HEK293 (cell line): Measurements from ENCODE around the gene AGRN.

ENCODE experiments used
- EGR2 ChIP-seq: fragments of 450-650 bp; formaldehyde crosslinking; IDR thresholded peaks from 2 replicates; pipeline ENCODE4 v1.5.1; 2016; ENCODE audit warnings: low read depth, missing biosample characterization, missing genetic modification characterization
- PRDM2 ChIP-seq: fragments of 450-650 bp; formaldehyde crosslinking; IDR thresholded peaks from 2 replicates; pipeline ENCODE4 v1.5.1; 2016; ENCODE audit warnings: missing biosample characterization, missing genetic modification characterization, borderline replicate concordance
- SCRT1 ChIP-seq: fragments of 450-650 bp; formaldehyde crosslinking; IDR thresholded peaks from 2 replicates; pipeline ENCODE4 v1.5.1; 2016; ENCODE audit warnings: missing biosample characterization, missing genetic modification characterization, borderline replicate concordance
- WT1 ChIP-seq: fragments of 450-650 bp; formaldehyde crosslinking; IDR thresholded peaks from 2 replicates; pipeline ENCODE4 v1.5.1; 2016; ENCODE audit warnings: missing biosample characterization, missing genetic modification characterization
- YY1 ChIP-seq: fragments of 450-650 bp; formaldehyde crosslinking; IDR thresholded peaks from 2 replicates; pipeline ENCODE4 v1.5.1; 2018; ENCODE audit warnings: missing biosample characterization, missing genetic modification characterization
- YY2 ChIP-seq: fragments of 450-650 bp; formaldehyde crosslinking; IDR thresholded peaks from 2 replicates; pipeline ENCODE4 v1.5.1; 2016; ENCODE audit warnings: missing biosample characterization, missing genetic modification characterization
- ZBTB10 ChIP-seq: fragments of 450-650 bp; formaldehyde crosslinking; IDR thresholded peaks from 2 replicates; pipeline ENCODE4 v1.5.1; 2016; ENCODE audit warnings: missing biosample characterization, missing genetic modification characterization
- ZBTB17 ChIP-seq: fragments of 450-650 bp; formaldehyde crosslinking; IDR thresholded peaks from 2 replicates; pipeline ENCODE4 v1.5.1; 2016; ENCODE audit warnings: missing biosample characterization, missing genetic modification characterization
- ZBTB21 ChIP-seq: fragments of 450-650 bp; formaldehyde crosslinking; IDR thresholded peaks from 2 replicates; pipeline ENCODE4 v1.5.1; 2017; ENCODE audit warnings: missing biosample characterization, missing genetic modification characterization
- ZBTB8A ChIP-seq: fragments of 450-650 bp; formaldehyde crosslinking; IDR thresholded peaks from 2 replicates; pipeline ENCODE4 v1.5.1; 2016; ENCODE audit warnings: missing biosample characterization, missing genetic modification characterization
- ZNF24 ChIP-seq: fragments of 450-650 bp; formaldehyde crosslinking; IDR thresholded peaks from 2 replicates; pipeline ENCODE4 v1.5.1; 2016; ENCODE audit warnings: missing biosample characterization, missing genetic modification characterization
- ZNF311 ChIP-seq: fragments of 450-650 bp; formaldehyde crosslinking; IDR thresholded peaks from 2 replicates; pipeline ENCODE4 v1.5.1; 2017; ENCODE audit warnings: missing biosample characterization, missing genetic modification characterization, borderline replicate concordance
- ZNF354C ChIP-seq: fragments of 450-650 bp; formaldehyde crosslinking; IDR thresholded peaks from 2 replicates; pipeline ENCODE4 v1.5.1; 2016; ENCODE audit warnings: missing biosample characterization, missing genetic modification characterization, low read depth, borderline replicate concordance
- ZNF561 ChIP-seq: fragments of 450-650 bp; IDR thresholded peaks from 2 replicates; pipeline ENCODE4 v1.5.1; 2018; ENCODE audit warnings: missing biosample characterization, missing genetic modification characterization, borderline replicate concordance
- ZNF585B ChIP-seq: fragments of 450-650 bp; formaldehyde crosslinking; IDR thresholded peaks from 2 replicates; pipeline ENCODE4 v1.5.1; 2016; ENCODE audit warnings: missing biosample characterization, missing genetic modification characterization
- ZNF658 ChIP-seq: fragments of 450-650 bp; formaldehyde crosslinking; IDR thresholded peaks from 2 replicates; pipeline ENCODE4; 2016; ENCODE audit warnings: missing biosample characterization, missing genetic modification characterization
- ZNF670 ChIP-seq: fragments of 450-650 bp; formaldehyde crosslinking; IDR thresholded peaks from 2 replicates; pipeline ENCODE4 v1.5.1; 2016; ENCODE audit warnings: missing biosample characterization, missing genetic modification characterization, low read depth
- ZNF677 ChIP-seq: fragments of 450-650 bp; IDR thresholded peaks from 2 replicates; pipeline ENCODE4 v1.5.0; 2018; ENCODE audit warnings: missing biosample characterization, mild to moderate bottlenecking, missing genetic modification characterization, moderate library complexity
- ZNF843 ChIP-seq: fragments of 450-650 bp; formaldehyde crosslinking; IDR thresholded peaks from 2 replicates; pipeline ENCODE4 v1.5.1; 2016; ENCODE audit warnings: missing biosample characterization, missing genetic modification characterization
- ZSCAN23 ChIP-seq: fragments of 450-650 bp; formaldehyde crosslinking; IDR thresholded peaks from 2 replicates; pipeline ENCODE4 v1.5.1; 2016; ENCODE audit warnings: missing biosample characterization, missing genetic modification characterization
- TF ChIP-seq, protein P1 (sequence below): sonication (generic); formaldehyde crosslinking; IDR thresholded peaks from 2 replicates; pipeline ENCODE4 v1.8.1; 2022; ENCODE audit warnings: mild to moderate bottlenecking, moderate library complexity, missing genetic modification reagents
- TF ChIP-seq, protein P2 (sequence below): fragments of 450-650 bp; formaldehyde crosslinking; IDR thresholded peaks from 2 replicates; pipeline ENCODE4 v1.5.1; 2016; ENCODE audit warnings: missing biosample characterization, missing genetic modification characterization
- TF ChIP-seq, protein P3 (sequence below): fragments of 450-650 bp; formaldehyde crosslinking; IDR thresholded peaks from 2 replicates; pipeline ENCODE4; 2016; ENCODE audit warnings: missing biosample characterization, missing genetic modification characterization
- TF ChIP-seq, protein P4 (sequence below): fragments of 450-650 bp; formaldehyde crosslinking; IDR thresholded peaks from 2 replicates; pipeline ENCODE4 v1.5.1; 2017; ENCODE audit warnings: missing biosample characterization, missing genetic modification characterization

The AGRN gene

GRCh38 chr1:1079408-1080121 is 59.6 kb downstream of the AGRN start (continued):
- TF ChIP-seq WT1 (tag by site-specific recombination) (peak; percentile 68), YY2 (tag by site-specific recombination) (no peak), ZSCAN23 (no peak), ZNF24 (tag by site-specific recombination) (0 out of 2 replicates have a peak, but pooled peaks have one; percentile 67), ZNF585B (tag by site-specific recombination) (no peak), ZBTB21 (tag by site-specific recombination) (peak; percentile 31; the same call in 1 of the 2 replicates), ZBTB10 (tag by site-specific recombination) (peak; percentile 79; the same call in 1 of the 2 replicates), ZBTB8A (peak; percentile 56; the same call in 1 of the 2 replicates), EGR2 (tag by site-specific recombination) (peak; percentile 95), SCRT1 (tag by site-specific recombination) (no peak), ZNF670 (tag by site-specific recombination) (no peak), ZNF311 (no peak), ZNF354C (no peak), ZNF561 (no peak), ZBTB17 (tag by site-specific recombination) (peak; percentile 96), ZNF658 (tag by site-specific recombination) (no peak), PRDM2 (tag by site-specific recombination) (no peak), ZNF677 (no peak), ZNF843 (tag by site-specific recombination) (0 out of 2 replicates have a peak, but pooled peaks have one; percentile 55), YY1 (tag by site-specific recombination) (no peak; the same call in 1 of the 2 replicates)
- TF ChIP-seq, protein P1, sequence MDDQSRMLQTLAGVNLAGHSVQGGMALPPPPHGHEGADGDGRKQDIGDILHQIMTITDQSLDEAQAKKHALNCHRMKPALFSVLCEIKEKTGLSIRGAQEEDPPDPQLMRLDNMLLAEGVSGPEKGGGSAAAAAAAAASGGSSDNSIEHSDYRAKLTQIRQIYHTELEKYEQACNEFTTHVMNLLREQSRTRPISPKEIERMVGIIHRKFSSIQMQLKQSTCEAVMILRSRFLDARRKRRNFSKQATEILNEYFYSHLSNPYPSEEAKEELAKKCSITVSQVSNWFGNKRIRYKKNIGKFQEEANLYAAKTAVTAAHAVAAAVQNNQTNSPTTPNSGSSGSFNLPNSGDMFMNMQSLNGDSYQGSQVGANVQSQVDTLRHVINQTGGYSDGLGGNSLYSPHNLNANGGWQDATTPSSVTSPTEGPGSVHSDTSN, result peak; percentile 84; the same call in 1 of the 2 replicates
- TF ChIP-seq, protein P2, sequence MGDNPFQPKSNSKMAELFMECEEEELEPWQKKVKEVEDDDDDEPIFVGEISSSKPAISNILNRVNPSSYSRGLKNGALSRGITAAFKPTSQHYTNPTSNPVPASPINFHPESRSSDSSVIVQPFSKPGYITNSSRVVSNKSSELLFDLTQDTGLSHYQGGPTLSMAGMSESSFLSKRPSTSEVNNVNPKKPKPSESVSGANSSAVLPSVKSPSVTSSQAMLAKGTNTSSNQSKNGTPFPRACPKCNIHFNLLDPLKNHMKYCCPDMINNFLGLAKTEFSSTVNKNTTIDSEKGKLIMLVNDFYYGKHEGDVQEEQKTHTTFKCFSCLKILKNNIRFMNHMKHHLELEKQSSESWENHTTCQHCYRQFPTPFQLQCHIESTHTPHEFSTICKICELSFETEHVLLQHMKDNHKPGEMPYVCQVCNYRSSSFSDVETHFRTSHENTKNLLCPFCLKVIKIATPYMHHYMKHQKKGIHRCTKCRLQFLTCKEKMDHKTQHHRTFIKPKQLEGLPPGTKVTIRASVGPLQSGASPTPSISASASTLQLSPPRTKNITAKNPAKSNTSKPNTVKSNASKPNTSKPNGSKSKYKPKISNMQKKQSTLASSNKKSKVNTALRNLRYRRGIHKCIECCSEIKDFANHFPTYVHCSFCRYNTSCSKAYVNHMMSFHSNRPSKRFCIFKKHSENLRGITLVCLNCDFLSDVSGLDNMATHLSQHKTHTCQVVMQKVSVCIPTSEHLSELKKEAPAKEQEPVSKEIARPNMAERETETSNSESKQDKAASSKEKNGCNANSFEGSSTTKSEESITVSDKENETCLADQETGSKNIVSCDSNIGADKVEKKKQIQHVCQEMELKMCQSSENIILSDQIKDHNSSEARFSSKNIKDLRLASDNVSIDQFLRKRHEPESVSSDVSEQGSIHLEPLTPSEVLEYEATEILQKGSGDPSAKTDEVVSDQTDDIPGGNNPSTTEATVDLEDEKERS (tag by site-specific recombination), result no peak
- TF ChIP-seq, protein P3, sequence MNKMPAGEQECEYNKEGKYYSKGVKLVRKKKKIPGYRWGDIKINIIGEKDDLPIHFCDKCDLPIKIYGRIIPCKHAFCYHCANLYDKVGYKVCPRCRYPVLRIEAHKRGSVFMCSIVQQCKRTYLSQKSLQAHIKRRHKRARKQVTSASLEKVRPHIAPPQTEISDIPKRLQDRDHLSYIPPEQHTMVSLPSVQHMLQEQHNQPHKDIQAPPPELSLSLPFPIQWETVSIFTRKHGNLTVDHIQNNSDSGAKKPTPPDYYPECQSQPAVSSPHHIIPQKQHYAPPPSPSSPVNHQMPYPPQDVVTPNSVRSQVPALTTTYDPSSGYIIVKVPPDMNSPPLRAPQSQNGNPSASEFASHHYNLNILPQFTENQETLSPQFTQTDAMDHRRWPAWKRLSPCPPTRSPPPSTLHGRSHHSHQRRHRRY, result no peak
- TF ChIP-seq, protein P4, sequence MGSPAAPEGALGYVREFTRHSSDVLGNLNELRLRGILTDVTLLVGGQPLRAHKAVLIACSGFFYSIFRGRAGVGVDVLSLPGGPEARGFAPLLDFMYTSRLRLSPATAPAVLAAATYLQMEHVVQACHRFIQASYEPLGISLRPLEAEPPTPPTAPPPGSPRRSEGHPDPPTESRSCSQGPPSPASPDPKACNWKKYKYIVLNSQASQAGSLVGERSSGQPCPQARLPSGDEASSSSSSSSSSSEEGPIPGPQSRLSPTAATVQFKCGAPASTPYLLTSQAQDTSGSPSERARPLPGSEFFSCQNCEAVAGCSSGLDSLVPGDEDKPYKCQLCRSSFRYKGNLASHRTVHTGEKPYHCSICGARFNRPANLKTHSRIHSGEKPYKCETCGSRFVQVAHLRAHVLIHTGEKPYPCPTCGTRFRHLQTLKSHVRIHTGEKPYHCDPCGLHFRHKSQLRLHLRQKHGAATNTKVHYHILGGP (tag by site-specific recombination), result no peak
